Stimulated activated CD8-positive, alpha-beta memory T cell treated with anti-CD3 and anti-CD28 coated beads, Interleukin-12 subunit alpha, Interleukin-12 subunit beta, amount 100 ng/mL, for 1 hour (primary cell): Measurements from ENCODE around the gene PCMTD2.

Experiments used
- DNase-seq: peaks from one replicate; pipeline ENCODE4 v3.0.0-alpha.2; 2020; ENCODE audit warnings: low read depth

Gene PCMTD2

GRCh38 chr20:64255361-64256281 is at the start of gene PCMTD2:
Gene PCMTD2, plus strand, starts transcription at chr20:64255748. Its CDS starts 4,218 bp downstream, at chr20:64259966.
- peak; percentile 66 for DNase-seq

GRCh38 chr20:64206614-64207013 is 48.9 kb upstream of the PCMTD2 start:
- DNase-seq: no peak

GRCh38 chr20:64207641-64208590 is 47.6 kb upstream of the PCMTD2 start:
- no peak for DNase-seq

- DNase-seq: no peak
Observed at GRCh38 chr20:64209148-64209547, 46.4 kb upstream of the PCMTD2 start.

- DNase-seq: no peak
Observed at GRCh38 chr20:64210656-64211369, 44.7 kb upstream of the PCMTD2 start.

- no peak for DNase-seq
Observed at GRCh38 chr20:64211874-64212658, 43.5 kb upstream of the PCMTD2 start.

- DNase-seq: no peak
Observed at GRCh38 chr20:64212755-64213154, 42.8 kb upstream of the PCMTD2 start.

GRCh38 chr20:64214113-64214512 is 41.4 kb upstream of the PCMTD2 start:
- DNase-seq: no peak

GRCh38 chr20:64214952-64215351 is 40.6 kb upstream of the PCMTD2 start:
- no peak for DNase-seq

GRCh38 chr20:64216036-64216435 is 39.5 kb upstream of the PCMTD2 start:
- DNase-seq: no peak

- DNase-seq: no peak
Observed at GRCh38 chr20:64216910-64217309, 38.6 kb upstream of the PCMTD2 start.

GRCh38 chr20:64217539-64218221 is 37.9 kb upstream of the PCMTD2 start:
- DNase-seq: no peak

GRCh38 chr20:64219202-64219601 is 36.3 kb upstream of the PCMTD2 start:
- DNase-seq: no peak

- no peak for DNase-seq
Observed at GRCh38 chr20:64219730-64220129, 35.8 kb upstream of the PCMTD2 start.

- DNase-seq: no peak
Observed at GRCh38 chr20:64220420-64220819, 35.1 kb upstream of the PCMTD2 start.

GRCh38 chr20:64220891-64221527 is 34.5 kb upstream of the PCMTD2 start:
- DNase-seq: no peak

- no peak for DNase-seq
Observed at GRCh38 chr20:64222291-64222735, 33.2 kb upstream of the PCMTD2 start.

GRCh38 chr20:64222851-64223525 is 32.6 kb upstream of the PCMTD2 start:
- no peak for DNase-seq

- no peak for DNase-seq
Observed at GRCh38 chr20:64223526-64224067, 32.0 kb upstream of the PCMTD2 start.
